H9 (cell line): Measurements from ENCODE around the gene GPHA2. TPM values are rescaled to one million over a fixed set of nuclear protein-coding genes. Genes with fewer than 3 reads are reported as not detected.

Source experiments
- DNase-seq: peaks from one replicate; pipeline ENCODE4 v3.0.0-alpha.2; 2017
- H2AFZ ChIP-seq: one replicate; pipeline ENCODE4 v1.6.1; 2013; ENCODE audit warnings: mild to moderate bottlenecking, low read length, control low read depth, moderate library complexity
- H2AK5ac ChIP-seq: 2 replicates; pipeline ENCODE4 v1.6.1; 2013; ENCODE audit warnings: low read length, control low read depth, mixed read lengths; ENCODE audit not compliant: insufficient read length
- H2BK120ac ChIP-seq: one replicate; pipeline ENCODE4 v1.6.1; 2013; ENCODE audit warnings: low read depth, mild to moderate bottlenecking, low read length, control low read depth, inconsistent platforms; ENCODE audit not compliant: poor library complexity, severe bottlenecking
- H2BK12ac ChIP-seq: 2 replicates; pipeline ENCODE4 v1.6.1; 2013; ENCODE audit warnings: low read length, control low read depth, mixed read lengths, low read depth; ENCODE audit not compliant: insufficient read length
- H2BK15ac ChIP-seq: 2 replicates; pipeline ENCODE4 v1.6.1; 2013; ENCODE audit warnings: low read depth, low read length, control low read depth
- H2BK20ac ChIP-seq: one replicate; pipeline ENCODE4 v1.6.1; 2013; ENCODE audit warnings: low read depth, mild to moderate bottlenecking, low read length, control low read depth, inconsistent platforms; ENCODE audit not compliant: poor library complexity, severe bottlenecking
- H2BK5ac ChIP-seq: 2 replicates; pipeline ENCODE4 v1.6.1; 2013; ENCODE audit warnings: low read length, control low read depth, mixed read lengths; ENCODE audit not compliant: insufficient read length
- H3K14ac ChIP-seq: 2 replicates; pipeline ENCODE4 v1.6.1; 2013; ENCODE audit warnings: low read length, control low read depth; ENCODE audit not compliant: insufficient read depth
- H3K18ac ChIP-seq: 2 replicates; pipeline ENCODE4 v1.6.1; 2013; ENCODE audit warnings: low read depth, mild to moderate bottlenecking, mixed read lengths, low read length, control low read depth; ENCODE audit not compliant: insufficient read length
- H3K23ac ChIP-seq: 2 replicates; pipeline ENCODE4 v1.6.1; 2013; ENCODE audit warnings: low read length, control low read depth, mixed read lengths, low read depth; ENCODE audit not compliant: insufficient read length
- H3K23me2 ChIP-seq: 2 replicates; pipeline ENCODE4 v1.6.1; 2013; ENCODE audit warnings: low read depth, mild to moderate bottlenecking, mixed read lengths, low read length, control low read depth; ENCODE audit not compliant: insufficient read length, poor library complexity, severe bottlenecking
- H3K27ac ChIP-seq: 2 replicates; pipeline ENCODE4 v1.5.1; 2013; ENCODE audit warnings: low read length, control low read depth, mixed read lengths, low read depth; ENCODE audit not compliant: insufficient read length
- H3K27me3 ChIP-seq: 2 replicates; pipeline ENCODE4 v1.6.1; 2013; ENCODE audit warnings: low read length, control low read depth, inconsistent platforms; ENCODE audit not compliant: insufficient read depth
- H3K4ac ChIP-seq: 2 replicates; pipeline ENCODE4 v1.6.1; 2013; ENCODE audit warnings: low read depth, mild to moderate bottlenecking, control low read depth, inconsistent platforms, low read length, moderate library complexity
- H3K4me1 ChIP-seq: 2 replicates; pipeline ENCODE4 v1.6.1; 2013; ENCODE audit warnings: low read length, control low read depth, inconsistent platforms; ENCODE audit not compliant: insufficient read depth
- H3K4me2 ChIP-seq: 2 replicates; pipeline ENCODE4 v1.6.1; 2013; ENCODE audit warnings: low read length, control low read depth, mixed read lengths; ENCODE audit not compliant: insufficient read length, insufficient read depth
- H3K56ac ChIP-seq: 2 replicates; pipeline ENCODE4 v1.6.1; 2013; ENCODE audit warnings: low read depth, mild to moderate bottlenecking, mixed read lengths, low read length, control low read depth; ENCODE audit not compliant: insufficient read length
- H3K79me1 ChIP-seq: 2 replicates; pipeline ENCODE4 v1.6.1; 2013; ENCODE audit warnings: low read depth, mild to moderate bottlenecking, moderate library complexity, low read length, control low read depth, inconsistent platforms; ENCODE audit not compliant: insufficient read depth, poor library complexity, severe bottlenecking
- H3K79me2 ChIP-seq: 2 replicates; pipeline ENCODE4 v1.6.1; 2013; ENCODE audit warnings: low read length, control low read depth, inconsistent platforms; ENCODE audit not compliant: insufficient read depth
- H3K9ac ChIP-seq: 2 replicates; pipeline ENCODE4 v1.6.1; 2013; ENCODE audit warnings: low read length, control low read depth, mixed read lengths; ENCODE audit not compliant: insufficient read length; ENCODE audit errors: extremely low read depth
- H3K9me3 ChIP-seq: one replicate; pipeline ENCODE4 v1.6.1; 2013; ENCODE audit warnings: low read depth, low read length, inconsistent platforms; ENCODE audit not compliant: control insufficient read depth
- H3T11ph ChIP-seq: one replicate; pipeline ENCODE4 v1.6.1; 2013; ENCODE audit warnings: mild to moderate bottlenecking, low read length, control low read depth, inconsistent platforms
- H4K20me1 ChIP-seq: one replicate; pipeline ENCODE4 v1.6.1; 2013; ENCODE audit not compliant: control insufficient read depth, insufficient read length, insufficient read depth
- H4K5ac ChIP-seq: 2 replicates; pipeline ENCODE4 v1.6.1; 2013; ENCODE audit warnings: low read depth, mild to moderate bottlenecking, mixed read lengths, low read length, control low read depth; ENCODE audit not compliant: insufficient read length
- H4K8ac ChIP-seq: replicated peaks from 2 replicates; pipeline ENCODE4 v1.6.1; 2013; ENCODE audit warnings: low read length, control low read depth, mixed read lengths, low read depth; ENCODE audit not compliant: insufficient read length
- H4K91ac ChIP-seq: 2 replicates; pipeline ENCODE4 v1.6.1; 2013; ENCODE audit warnings: low read depth, mild to moderate bottlenecking, moderate library complexity, mixed read lengths, low read length, control low read depth; ENCODE audit not compliant: insufficient read length
- H3K27ac Mint-ChIP-seq, 3 experiments: 2 replicates in 2 of 3; 3 replicates in 1 of 3; pipeline ENCODE4 v1.8.0; 2020 to 2021; ENCODE audit warnings: mixed read lengths in 3 of 3, mild to moderate bottlenecking in 1 of 3, moderate library complexity in 1 of 3
- H3K27me3 Mint-ChIP-seq: 2 replicates; pipeline ENCODE4 v1.8.0; 2021; ENCODE audit warnings: low read depth, mild to moderate bottlenecking, moderate library complexity, mixed read lengths
- H3K36me3 Mint-ChIP-seq, 3 experiments: 2 replicates in 2 of 3; 3 replicates in 1 of 3; pipeline ENCODE4 v1.8.0; 2020 to 2021; ENCODE audit warnings: low read depth in 3 of 3, mixed read lengths in 3 of 3; ENCODE audit not compliant: insufficient read depth in 1 of 3
- H3K4me1 Mint-ChIP-seq, 2 experiments: 2 replicates each; pipeline ENCODE4 v1.8.0; 2020; ENCODE audit warnings: mixed read lengths in 2 of 2
- H3K4me3 Mint-ChIP-seq, 2 experiments: 2 replicates in 1 of 2; 3 replicates in 1 of 2; pipeline ENCODE4 v1.8.0; 2020 to 2021; ENCODE audit warnings: mild to moderate bottlenecking in 2 of 2, mixed read lengths in 2 of 2, moderate library complexity in 1 of 2
- H3K9me3 Mint-ChIP-seq, 2 experiments: 2 replicates in 1 of 2; 3 replicates in 1 of 2; pipeline ENCODE4 v1.8.0; 2020; ENCODE audit warnings: mild to moderate bottlenecking in 2 of 2, mixed read lengths in 2 of 2, moderate library complexity in 1 of 2
- CTCF ChIP-seq: fragments of 200-600 bp; sonication (generic); conservative IDR thresholded peaks from 3 replicates; pipeline ENCODE4 v1.8.0; 2021; ENCODE audit warnings: antibody characterized with exemption, mild to moderate bottlenecking
- WGBS: extraction: QIAGEN DNeasy Blood & Tissue Kit; methylation state at CpG from one replicate; pipeline ENCODE4 v1.1.7; 2013; ENCODE audit warnings: missing lambda C conversion rate, low lambda C conversion rate, mixed read lengths; ENCODE audit not compliant: insufficient read length; ENCODE audit errors: extremely low coverage; 5-methylcytosine and 5-hydroxymethylcytosine counted together
- total RNA-seq: library from RNA; stranded (reverse); gene quantifications from 2 replicates; pipeline ENCODE4 v1.2.1, GENCODE V29; 2021

Gene GPHA2
- total RNA-seq, 1 experiment from 2014 or later, result 2.1 TPM

- no peak overlapping the region for H3K27ac Mint-ChIP-seq
- no peak overlapping the region for H3K4me3 Mint-ChIP-seq
- H3K4me1 Mint-ChIP-seq, result no peaks in the 10 kb centered on the region
- Histone ChIP-seq H4K91ac (no peak overlapping the region), H3K9me3 (no peaks in the 10 kb centered on the region), H2BK12ac (no peak overlapping the region), H2AFZ (no peak overlapping the region), H3K23ac (no peak overlapping the region), H2BK20ac (no peak overlapping the region), H3K23me2 (no peaks in the 10 kb centered on the region), H2BK15ac (no peak overlapping the region), H4K5ac (no peak overlapping the region), H3K9ac (no peak overlapping the region), H2AK5ac (no peak overlapping the region), H3K4ac (no peak overlapping the region), H2BK5ac (no peak overlapping the region), H3K27me3 (no peaks in the 10 kb centered on the region), H3K27ac (no peak overlapping the region), H4K20me1 (no peaks in the 10 kb centered on the region), H3K4me2 (no peak overlapping the region), H3K14ac (no peak overlapping the region), H3K56ac (no peak overlapping the region), H4K8ac (no peak overlapping the region), H3T11ph (no peak overlapping the region), H3K79me2 (no peaks in the 10 kb centered on the region), H3K4me1 (no peaks in the 10 kb centered on the region), H3K18ac (no peak overlapping the region), H2BK120ac (no peak overlapping the region), H3K79me1 (no peaks in the 10 kb centered on the region)
- TF ChIP-seq CTCF, result no peak
- H3K27me3 Mint-ChIP-seq, result no peaks in the 10 kb centered on the region
- H3K9me3 Mint-ChIP-seq, result no peaks in the 10 kb centered on the region
- WGBS, result no CpG with 5 or more reads among the region's 5 CpGs
- DNase-seq, result no peak
- no peaks in the 10 kb centered on the region for H3K36me3 Mint-ChIP-seq
Measured at GRCh38 chr11:64963072-64963631, 27.5 kb upstream of the GPHA2 start.
